Nephron (organoid): ENCODE results near the gene RPL23.

ENCODE experiments used
- H3K27ac Mint-ChIP-seq, 3 experiments: 2 replicates each; pipeline ENCODE4 v1.8.0; 2020; ENCODE audit warnings: mixed read lengths in 3 of 3, mild to moderate bottlenecking in 2 of 3, moderate library complexity in 1 of 3
- H3K27me3 Mint-ChIP-seq: 2 replicates; pipeline ENCODE4 v1.8.0; 2021; ENCODE audit warnings: low read depth, mild to moderate bottlenecking, moderate library complexity, mixed read lengths
- H3K36me3 Mint-ChIP-seq: 2 replicates; pipeline ENCODE4 v1.8.0; 2020; ENCODE audit warnings: low read depth, mixed read lengths
- H3K4me1 Mint-ChIP-seq: 2 replicates; pipeline ENCODE4 v1.8.0; 2020; ENCODE audit warnings: mixed read lengths
- H3K4me3 Mint-ChIP-seq, 3 experiments: 2 replicates each; pipeline ENCODE4 v1.8.0; 2020; ENCODE audit warnings: mild to moderate bottlenecking in 3 of 3, mixed read lengths in 3 of 3, moderate library complexity in 2 of 3
- H3K9me3 Mint-ChIP-seq: 2 replicates; pipeline ENCODE4 v1.8.0; 2020; ENCODE audit warnings: mixed read lengths
- CTCF ChIP-seq, 3 experiments: fragments of 200-600 bp; sonication (generic); IDR thresholded peaks; one replicate each; pipeline ENCODE4 v1.5.0; 2021; ENCODE audit warnings: antibody characterized with exemption in 3 of 3; ENCODE audit not compliant: unreplicated experiment in 3 of 3

RPL23 gene

GRCh38 chr17:38874505-38875400, 21.2 kb upstream of the RPL23 start:
- Mint-ChIP-seq H3K36me3 (peaks cover 14% of the 10 kb centered on the region), H3K4me1 (peaks cover 58% of the 10 kb centered on the region), H3K27me3 (peaks cover 3% of the 10 kb centered on the region), H3K9me3 (no peaks in the 10 kb centered on the region), H3K4me3 (peak overlapping the region; percentile 22 to 72 (median 62)), H3K27ac (peak overlapping the region; percentile 60 to 94 (median 91))
- TF ChIP-seq CTCF (IDR thresholded peaks at IDR 0.05; ENCODE audit: unreplicated experiment in 3 of 3), result no peak

- no peak for TF ChIP-seq CTCF (IDR thresholded peaks at IDR 0.05; ENCODE audit: unreplicated experiment in 3 of 3)
- Mint-ChIP-seq H3K27me3 (peaks cover 7% of the 10 kb centered on the region), H3K4me1 (peaks cover 54% of the 10 kb centered on the region), H3K4me3 (peak overlapping the region; percentile 74 to 99 (median 99)), H3K9me3 (no peaks in the 10 kb centered on the region), H3K36me3 (peaks cover 10% of the 10 kb centered on the region), H3K27ac (peak overlapping the region; percentile 38 to 100 (median 94))
These were observed 20.3 kb upstream of the RPL23 start for GRCh38 chr17:38873640-38874380.

GRCh38 chr17:38872671-38873385, 19.3 kb upstream of the RPL23 start:
- H3K4me1 Mint-ChIP-seq, result peaks cover 54% of the 10 kb centered on the region
- peaks cover under 1% of the 10 kb centered on the region for H3K36me3 Mint-ChIP-seq
- peak overlapping the region; percentile 74 to 100 (median 74) for H3K27ac Mint-ChIP-seq
- no peaks in the 10 kb centered on the region for H3K9me3 Mint-ChIP-seq
- peaks cover 7% of the 10 kb centered on the region for H3K27me3 Mint-ChIP-seq
- H3K4me3 Mint-ChIP-seq, result peak overlapping the region; percentile 92 to 99 (median 99)
- TF ChIP-seq CTCF (IDR thresholded peaks at IDR 0.05; ENCODE audit: unreplicated experiment in 3 of 3), result no peak

- Mint-ChIP-seq H3K36me3 (no peaks in the 10 kb centered on the region), H3K27me3 (peaks cover 11% of the 10 kb centered on the region), H3K4me3 (peak overlapping the region; percentile 92 to 99 (median 99)), H3K4me1 (peaks cover 60% of the 10 kb centered on the region), H3K9me3 (no peaks in the 10 kb centered on the region), H3K27ac (peak overlapping the region; percentile 90 to 100 (median 96))
- no peak for TF ChIP-seq CTCF (IDR thresholded peaks at IDR 0.05; ENCODE audit: unreplicated experiment in 3 of 3)
These were observed 18.5 kb upstream of the RPL23 start for GRCh38 chr17:38872027-38872511.

GRCh38 chr17:38871247-38872015, 17.9 kb upstream of the RPL23 start:
- H3K27ac Mint-ChIP-seq, result peak overlapping the region; percentile 90 to 100 (median 96)
- H3K27me3 Mint-ChIP-seq, result peaks cover 8% of the 10 kb centered on the region
- no peaks in the 10 kb centered on the region for H3K36me3 Mint-ChIP-seq
- no peaks in the 10 kb centered on the region for H3K9me3 Mint-ChIP-seq
- H3K4me3 Mint-ChIP-seq, result peak overlapping the region; percentile 92 to 99 (median 99)
- TF ChIP-seq CTCF (IDR thresholded peaks at IDR 0.05; ENCODE audit: unreplicated experiment in 3 of 3), result no peak
- H3K4me1 Mint-ChIP-seq, result peaks cover 60% of the 10 kb centered on the region
